HG03045 (cell line): ENCODE results near the gene EFCAB11.

ENCODE experiments used
- ATAC-seq: cut with Tn5 transposase; IDR thresholded peaks from one replicate; pipeline ENCODE4 v1.9.1; 2021; ENCODE audit warnings: mild to moderate bottlenecking, moderate library complexity; ENCODE audit not compliant: unreplicated experiment

Gene EFCAB11

DNA sequence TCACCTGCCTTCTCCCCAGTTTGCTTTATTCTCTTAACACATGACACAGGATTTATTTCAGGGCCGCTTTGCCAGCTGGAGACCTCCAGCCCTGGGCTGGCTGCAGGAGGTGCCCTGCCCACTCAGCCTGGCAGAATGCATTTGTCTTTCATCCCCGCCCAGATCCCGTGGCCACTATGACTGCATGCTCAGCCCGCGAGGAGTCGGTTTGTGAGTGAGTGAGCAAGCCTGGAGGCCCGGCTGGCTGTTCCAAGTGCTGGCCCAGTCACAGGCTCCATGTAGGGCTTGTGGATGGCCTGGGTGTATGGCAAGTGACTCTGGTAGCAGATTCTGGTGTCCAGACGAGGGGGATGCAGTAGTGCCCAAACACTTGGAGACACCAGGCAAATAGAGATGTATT, 3.3 kb upstream of the EFCAB11 start:
- no peak for ATAC-seq

DNA sequence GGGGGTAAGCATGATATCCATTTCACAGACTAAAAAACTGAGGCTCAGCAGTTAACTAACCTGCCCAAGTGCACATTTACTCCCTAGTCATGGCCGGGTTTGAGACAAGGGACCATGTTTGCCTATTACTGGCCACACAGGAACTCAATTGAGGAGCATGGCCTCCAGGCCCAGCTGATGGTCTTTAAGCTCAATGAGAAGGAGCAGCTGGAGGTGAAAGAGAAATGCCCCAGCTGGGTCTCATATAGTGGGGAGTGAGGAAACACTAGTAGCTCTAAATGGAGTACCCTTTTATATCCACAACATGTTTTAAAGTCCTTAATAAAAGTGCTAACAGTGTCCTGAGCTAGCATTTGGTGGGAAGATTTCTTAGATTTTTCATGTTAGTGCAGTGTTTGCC, 2.8 kb upstream of the EFCAB11 start:
- no peak for ATAC-seq

DNA sequence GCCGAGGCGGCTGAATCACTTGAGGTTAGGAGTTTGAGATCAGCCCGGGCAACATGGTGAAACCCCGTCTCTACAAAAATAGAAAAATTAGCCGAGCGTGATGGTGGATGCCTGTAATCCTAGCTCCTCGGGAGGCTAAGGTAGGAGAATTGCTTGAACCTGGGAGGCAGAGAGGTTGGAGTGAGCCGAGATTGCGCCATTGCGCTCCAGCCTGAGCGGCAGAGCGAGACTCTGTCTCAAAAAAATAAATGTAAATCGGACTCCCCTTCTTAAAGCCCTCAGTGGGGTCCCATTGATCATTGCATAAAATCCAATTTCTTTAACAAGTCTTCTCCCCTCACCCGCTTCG, 2.1 kb upstream of the EFCAB11 start:
- ATAC-seq: no peak

DNA sequence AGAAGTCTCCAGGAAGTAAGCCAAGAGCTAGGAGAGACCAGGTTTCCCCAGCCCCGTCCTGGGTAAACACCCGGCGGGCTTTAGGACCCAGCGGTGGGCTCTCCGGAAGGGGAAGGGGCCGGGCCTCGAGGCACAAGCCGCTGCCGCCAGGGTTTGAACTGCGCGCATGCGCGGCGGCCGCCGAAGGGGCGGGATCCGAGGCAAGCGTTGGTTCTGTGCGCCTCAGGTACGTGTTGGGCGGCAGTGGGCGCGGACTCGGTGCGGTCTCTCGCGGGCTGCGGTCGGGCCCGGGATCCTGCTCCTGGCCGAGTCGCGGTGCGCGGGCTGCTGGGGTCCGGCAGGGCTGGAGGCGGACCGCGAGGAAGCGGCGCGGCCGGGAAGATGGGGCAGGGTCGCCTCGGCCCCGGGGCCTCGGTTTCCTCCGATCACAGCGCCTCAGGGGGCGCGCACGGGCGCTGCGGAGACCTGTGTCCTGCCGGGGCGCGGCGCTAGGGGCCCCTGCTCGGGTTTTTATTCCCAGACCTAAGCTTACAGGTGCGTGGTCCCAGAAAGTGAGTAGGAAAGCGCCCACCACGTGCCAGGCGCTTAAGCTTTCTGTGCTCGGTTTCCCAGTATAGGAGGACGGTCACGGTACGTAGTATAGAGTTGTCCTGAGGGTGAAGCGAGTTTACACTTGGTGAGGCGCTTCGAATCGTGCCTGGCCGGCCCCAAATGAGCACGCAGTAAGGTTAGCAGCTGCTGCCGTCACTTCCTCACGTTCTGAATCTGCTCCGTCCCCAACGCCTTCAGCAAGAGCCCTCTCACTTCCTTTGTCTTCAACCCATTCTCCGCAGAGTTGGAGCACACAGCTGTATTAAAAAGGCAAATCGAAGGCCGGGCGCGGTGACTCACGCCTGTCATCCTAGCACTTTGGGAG, 1.5 kb upstream of the EFCAB11 start, which contains the start of gene TDP1:
Gene TDP1, plus strand, starts transcription at position 183 of the 916 bp plus-strand sequence. CDS start 7,188 bp downstream, outside the sequence.
- ATAC-seq: peak; percentile 70

DNA sequence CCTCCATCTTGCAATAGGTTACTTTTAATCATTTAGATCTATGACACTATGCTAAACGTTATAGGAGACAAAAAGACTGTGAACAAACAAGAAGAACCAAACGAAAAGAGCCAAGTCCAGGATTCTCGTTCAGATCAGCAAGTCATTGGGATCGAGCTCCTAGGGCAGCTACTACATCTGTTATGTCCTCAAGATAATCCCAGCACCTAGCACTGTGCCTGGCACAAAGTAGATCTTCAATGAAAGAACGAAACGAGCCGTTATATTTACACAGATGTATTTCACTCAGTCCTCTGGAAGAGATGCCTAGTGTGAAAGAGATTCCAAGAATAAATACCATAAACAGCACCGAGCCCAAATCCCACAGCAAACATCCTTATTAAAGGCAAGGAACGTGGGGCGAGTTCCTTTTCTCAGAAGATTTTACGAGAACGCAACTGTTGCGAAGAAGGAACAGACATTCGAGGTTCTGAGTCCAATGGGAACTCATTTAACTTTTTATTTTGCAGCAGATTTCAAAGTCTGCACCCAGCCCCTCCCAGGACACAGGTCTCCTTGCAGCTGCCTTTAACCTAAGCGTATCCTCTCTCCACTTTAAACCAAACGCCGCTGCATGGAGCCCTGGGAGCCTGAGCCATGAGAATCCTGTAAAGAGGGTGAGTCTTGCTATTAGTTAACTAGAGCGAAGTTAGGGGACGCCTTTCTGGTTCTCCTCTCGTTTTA, 653 bp upstream of the EFCAB11 start:
- ATAC-seq: peak; percentile 14

DNA sequence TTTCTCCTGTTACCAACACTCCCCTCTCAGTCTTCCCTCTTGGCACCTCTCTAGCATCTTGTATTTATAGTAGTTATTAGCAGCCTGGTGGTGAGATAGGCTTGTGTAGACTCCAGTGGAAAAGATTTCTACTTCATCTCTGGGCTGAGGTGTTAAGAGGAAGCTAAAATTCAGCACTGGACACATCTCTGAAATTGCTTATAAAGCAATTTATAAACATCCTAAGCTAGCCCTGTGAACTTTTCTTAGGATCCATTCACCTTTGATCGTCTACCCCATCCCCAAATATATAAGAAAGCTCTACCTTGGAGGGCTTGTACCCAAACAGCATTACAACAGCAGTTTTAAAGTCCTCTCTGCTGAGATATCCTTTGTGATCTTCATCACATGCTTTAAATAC, 928 bp downstream of the EFCAB11 start:
- no peak for ATAC-seq

DNA sequence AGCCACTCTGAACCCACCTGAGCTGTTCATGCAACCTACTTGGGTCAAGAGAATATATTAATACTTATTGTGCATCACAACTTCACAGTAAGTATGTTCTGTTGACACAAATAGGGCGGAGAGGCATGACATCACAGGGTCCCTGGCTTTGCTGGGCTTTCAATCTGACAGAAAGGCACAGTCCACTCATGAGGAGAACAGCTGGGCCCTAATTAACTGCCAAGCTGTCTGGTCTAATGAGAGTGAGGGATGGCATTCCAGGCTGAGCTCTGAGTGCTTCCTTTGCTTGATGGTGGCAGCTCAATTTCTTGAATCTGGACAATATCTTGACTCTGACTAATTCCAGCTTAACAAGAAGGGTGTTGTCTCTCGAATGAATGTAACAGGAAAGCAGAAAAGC, 2.0 kb downstream of the EFCAB11 start:
- ATAC-seq: no peak

DNA sequence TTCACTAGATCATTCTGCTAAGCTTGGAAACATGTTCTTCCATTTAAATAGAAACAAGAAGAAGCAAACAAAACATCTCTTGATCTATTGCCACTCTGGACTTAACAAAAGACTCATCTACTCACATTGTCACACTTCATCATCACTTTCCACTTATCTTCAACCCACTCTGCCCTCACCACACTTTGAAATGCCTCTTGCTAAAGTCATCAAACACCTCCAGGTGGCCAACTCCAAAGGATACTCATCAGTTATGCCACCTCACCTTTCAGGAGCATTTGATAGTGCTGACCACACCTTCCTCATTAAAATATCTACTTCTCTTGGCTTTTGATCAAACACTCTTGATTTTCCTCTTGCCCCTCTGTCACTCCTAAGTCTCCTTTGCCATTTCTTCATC, 7.2 kb downstream of the EFCAB11 start:
- ATAC-seq: no peak

DNA sequence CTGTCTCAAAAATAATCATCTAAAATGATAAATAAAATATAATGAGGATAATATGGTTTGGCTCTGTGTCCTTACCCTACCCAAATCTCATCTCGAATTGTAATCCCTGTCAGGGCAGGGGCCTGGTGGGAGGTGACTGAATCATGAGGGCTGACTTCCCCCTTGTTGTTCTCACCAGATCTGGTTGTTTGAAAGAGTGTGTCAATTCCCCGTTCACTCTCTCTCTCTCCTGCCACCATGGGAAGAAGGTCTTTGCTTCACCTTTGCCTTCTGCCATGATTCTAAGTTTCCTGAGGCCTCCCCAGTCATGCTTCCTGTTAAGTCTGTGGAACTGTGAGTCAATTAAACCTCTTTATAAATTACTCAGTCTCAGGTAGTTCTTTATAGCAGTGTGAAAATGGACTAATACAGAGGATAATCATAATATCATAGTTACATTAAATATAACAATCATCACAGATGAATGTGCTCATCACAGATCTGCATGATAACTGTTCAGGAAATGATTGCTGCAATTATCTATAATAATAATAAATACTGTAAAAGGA, 12.6 kb downstream of the EFCAB11 start:
- no peak for ATAC-seq

DNA sequence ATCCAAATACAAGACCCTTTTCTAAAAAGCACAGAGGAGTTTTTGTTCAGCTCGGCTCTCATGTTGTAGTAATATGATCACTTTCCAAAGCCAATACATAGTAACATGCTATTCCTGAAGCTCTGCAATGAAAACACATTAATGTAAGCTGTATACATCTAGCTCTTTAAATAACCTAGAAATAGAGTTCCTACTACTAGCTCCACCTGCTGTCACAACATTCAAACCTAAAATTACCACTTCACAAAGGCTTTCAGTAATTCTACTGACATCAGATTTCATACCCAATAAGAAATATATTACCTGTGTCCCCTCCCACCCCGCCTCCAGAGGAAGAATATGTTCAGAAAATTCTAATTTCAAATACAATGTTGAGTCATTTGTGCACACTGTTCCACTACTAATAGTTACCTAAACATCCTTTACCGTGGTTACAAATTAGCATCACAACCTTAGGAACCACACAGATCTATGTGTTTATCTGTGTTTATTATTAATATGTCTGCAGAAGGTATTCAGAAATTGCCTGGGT, 17.8 kb downstream of the EFCAB11 start:
- no peak for ATAC-seq

DNA sequence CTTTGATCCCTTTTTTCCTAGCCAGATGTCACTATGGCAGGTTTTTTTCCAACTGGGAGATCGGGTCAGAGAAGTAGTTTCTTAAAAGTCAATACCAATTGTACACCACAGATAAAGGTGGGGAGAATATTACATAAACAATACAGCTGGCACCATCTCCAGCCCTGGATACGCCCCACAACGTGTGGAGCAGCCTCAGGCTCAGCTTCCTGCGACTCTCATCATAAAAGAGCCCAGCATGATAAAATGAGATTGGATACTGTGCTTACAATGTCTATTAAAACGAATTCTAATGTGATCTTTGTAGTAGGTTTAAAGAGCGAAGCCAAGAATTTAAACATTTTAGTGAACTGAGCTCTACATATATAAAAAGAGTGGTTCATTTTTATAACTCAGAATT, 21.5 kb downstream of the EFCAB11 start:
- ATAC-seq: no peak

DNA sequence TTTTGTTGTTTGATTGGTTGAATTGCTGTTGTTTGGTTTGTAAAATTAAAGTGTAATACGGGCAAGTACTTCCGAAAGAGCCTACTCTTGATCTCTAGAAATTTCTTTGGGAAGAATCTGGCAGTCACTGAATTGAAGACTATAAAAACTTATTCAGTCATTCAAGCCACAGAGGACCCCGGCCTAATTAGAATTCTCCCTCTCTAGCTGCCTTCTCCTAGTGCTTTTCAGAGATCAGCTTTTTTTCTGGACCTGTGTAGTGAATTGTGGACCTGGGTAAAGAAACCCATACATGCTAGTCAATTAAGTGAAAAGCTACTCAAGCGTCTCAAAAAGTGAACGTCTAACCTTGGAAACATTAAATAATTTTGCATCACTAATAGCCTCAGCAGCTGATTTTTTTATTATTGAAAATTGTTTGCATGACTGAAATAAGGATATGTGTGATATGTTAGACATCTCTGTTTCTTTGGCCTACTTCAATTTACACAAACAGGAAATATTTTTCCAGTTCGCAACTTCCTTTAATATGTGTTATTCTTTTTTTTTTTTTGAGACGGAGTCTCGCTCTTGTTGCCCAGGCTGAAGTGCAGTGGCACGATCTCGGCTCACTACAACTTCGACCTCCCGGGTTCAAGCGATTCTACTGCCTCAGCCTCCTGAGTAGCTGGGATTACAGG, 27.2 kb downstream of the EFCAB11 start:
- ATAC-seq: no peak

DNA sequence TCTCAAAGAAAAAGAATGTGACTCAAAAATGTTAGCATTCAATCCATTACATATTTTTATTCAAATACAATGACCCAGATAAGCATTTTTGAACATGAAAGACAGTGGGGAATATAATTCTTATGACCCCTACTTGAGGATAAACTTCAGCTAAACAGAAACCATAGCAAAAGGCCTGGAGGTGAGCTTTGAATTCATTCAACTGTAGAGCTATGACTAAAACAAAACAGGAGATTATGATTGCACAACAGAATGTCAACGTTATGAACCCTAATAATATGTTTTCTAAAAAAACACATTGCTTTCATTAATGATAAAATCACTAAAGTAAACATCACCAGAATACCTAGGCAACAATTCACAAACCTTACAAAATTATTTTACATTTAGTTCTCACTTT, 27.8 kb downstream of the EFCAB11 start:
- no peak for ATAC-seq

DNA sequence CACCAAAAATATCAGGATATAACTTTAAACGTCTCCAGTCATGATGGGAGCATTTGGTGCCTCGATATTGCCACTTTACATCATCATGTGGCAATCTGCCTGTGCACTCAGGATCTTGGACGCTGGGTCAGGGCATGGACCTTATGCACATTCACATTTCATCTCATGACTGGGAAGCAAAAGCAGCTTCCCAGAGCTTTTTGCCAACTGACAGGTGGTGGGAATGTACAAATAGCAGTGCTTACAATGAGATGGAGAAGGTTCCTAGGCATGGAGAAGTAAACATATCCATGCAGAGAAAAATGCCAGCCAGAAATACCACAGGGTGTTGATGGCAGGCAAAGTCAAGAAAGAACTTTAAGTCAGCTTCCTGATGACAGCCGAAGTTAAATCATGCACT, 30.3 kb downstream of the EFCAB11 start:
- ATAC-seq: no peak

DNA sequence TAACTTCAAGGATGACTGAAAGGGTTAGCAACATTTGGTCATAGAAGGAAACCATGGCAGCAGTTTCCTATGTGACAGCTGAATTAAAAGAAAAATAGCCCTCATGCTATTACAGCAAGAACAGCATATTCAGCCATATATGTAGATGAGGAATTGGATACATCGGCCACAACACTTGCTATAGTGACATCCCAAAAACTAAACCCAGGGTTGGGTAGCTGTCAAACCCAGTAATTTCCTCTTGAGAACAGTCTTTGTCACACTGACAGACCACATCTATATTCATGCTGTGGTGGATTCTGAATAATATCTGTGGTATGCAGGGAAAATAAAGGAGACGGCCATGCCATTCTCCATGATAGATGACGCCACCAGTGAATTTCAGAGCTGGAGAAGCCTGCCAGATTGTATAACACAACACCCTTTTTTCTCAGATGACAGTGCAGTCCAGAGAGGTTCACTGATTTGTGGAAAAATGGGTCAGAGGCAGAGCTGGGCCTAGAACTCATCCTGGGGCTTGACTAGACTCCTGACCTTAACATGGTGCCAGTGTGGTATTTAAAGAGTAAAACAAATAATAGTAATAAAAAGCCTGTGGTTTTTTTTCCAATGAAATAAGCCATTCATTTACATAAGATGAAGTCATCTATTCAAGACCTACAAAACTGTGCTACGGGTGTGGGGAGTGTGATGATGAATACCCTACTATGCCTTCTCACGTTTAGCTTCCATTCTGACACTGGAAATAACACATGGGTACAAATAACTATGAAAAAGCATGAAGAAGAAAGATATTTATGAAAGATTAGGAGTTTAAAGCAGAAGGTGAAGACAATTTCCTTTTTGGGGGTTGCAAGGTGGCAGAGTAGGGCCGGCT, 32.3 kb downstream of the EFCAB11 start:
- no peak for ATAC-seq

DNA sequence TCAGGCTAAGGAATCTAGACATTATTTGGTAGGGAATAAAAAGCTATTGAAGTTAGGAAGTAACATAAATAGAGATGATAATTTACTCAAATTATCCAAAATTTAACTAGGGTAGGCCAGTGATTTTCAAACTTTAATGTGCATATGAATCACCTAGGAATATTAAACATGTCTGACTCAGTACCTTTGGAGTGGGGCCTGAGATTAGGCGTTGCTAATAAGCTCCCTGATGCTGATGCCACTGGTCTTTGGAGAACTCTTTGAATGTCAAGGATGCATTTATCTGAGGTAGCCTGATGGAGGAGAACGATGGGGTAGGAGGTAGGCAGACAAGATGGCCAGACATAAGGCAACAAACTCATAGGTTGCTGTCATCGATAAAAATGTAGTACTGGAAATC, 33.2 kb downstream of the EFCAB11 start:
- ATAC-seq: no peak

DNA sequence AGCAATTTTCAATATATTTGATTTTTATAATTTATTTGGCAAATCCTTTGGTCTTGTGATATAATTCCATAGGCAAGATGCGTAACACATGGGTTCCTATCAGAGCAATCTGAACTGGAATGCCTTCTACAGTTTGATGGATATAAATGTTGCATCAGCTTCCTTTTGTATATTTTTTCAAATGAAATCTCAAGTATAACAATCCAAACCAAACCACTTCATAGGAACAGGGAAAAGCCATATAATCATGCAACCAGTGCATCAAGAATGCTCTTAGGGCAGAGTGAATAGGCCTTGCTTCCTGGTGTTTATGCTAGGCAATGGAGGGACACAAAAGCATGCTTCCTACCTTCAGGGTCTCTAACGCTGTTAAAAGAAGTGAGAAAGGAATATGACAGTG, 34.5 kb downstream of the EFCAB11 start:
- no peak for ATAC-seq

DNA sequence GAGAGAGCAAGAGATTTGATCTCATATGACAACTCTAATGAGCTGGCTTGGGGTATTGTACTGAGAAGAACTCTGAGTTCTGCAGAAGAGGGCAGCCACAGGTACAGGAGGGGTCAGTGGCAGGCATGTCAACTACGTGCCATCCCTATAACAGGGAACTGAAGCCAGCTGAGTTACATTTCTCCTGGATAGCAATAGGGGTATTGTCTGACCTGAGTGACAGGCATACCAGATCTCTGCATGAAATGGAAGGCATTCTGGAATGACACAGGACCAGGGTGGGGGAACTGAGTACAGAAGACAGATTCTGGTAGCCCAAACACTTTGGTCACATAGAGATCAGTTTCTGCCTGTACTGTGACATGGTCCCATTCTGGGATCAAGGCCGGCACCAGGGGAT, 35.8 kb downstream of the EFCAB11 start:
- ATAC-seq: no peak

DNA sequence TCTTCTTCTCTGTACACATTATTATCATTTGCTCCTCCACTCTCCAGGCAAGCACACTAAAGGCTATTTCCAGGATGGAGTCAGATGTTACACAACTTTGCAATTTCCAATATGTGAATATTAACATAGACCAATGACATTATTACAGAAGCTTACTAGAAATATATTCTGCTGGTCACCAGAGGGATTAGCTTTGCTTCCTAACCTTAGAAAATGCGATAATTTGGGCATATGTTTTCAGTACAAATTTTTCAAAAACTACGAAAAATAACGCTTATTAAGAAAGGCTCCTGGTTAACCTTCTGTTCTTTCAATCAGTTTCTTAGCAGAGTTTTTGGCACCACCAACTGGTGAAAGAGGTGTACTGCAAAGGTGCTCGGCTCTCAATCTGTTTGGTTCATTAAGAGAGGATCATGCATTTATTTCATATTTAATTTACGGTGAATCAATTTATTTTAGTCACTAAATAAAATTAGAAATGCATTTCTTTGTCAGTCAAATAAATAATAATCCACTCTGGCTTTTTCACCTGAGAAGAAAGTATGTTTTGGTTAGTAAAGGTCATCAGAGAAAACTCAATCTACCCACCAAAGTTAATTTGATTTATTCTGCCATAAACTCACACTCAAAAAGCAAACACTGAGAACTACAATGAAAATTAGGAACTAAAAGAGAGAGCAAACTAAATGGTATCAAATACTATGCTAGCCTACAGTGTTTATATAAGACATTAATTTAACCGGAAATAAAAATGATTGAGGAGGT, 39.2 kb downstream of the EFCAB11 start:
- ATAC-seq: no peak
